Measurements from ENCODE around the gene OR2C3. TPM values are rescaled to one million over a fixed set of nuclear protein-coding genes. Genes with fewer than 3 reads are reported as not detected.
"Not testable (repeated sequence)": the region's sequence is repeated elsewhere in the genome, so short reads cannot be mapped to it uniquely, and the experiment has no call there.

The OR2C3 gene
- total and polyA plus RNA-seq, 2 experiments from 2014 or later, result not detected

- H3K27me3 ChIP-seq, result no peaks in the 10 kb centered on the region
- no peaks in the 10 kb centered on the region for H4K20me1 ChIP-seq (ENCODE audit: insufficient read depth, poor library complexity, severe bottlenecking)
- no peak for DNase-seq (ENCODE audit: low spot score)
- TF ChIP-seq CTCF (IDR thresholded peaks at IDR 0.05; ENCODE audit: poor library complexity) (no peak), EZH2phosphoT487 (IDR thresholded peaks at IDR 0.05; ENCODE audit: low read depth, severe bottlenecking, unreplicated experiment) (no peak), EZH2 (IDR thresholded peaks at IDR 0.05; ENCODE audit: borderline replicate concordance) (no peak)
- no peaks in the 10 kb centered on the region for H3K9me3 ChIP-seq (ENCODE audit: low read depth)
- H3K4me2 ChIP-seq, result no peak overlapping the region
- no peaks in the 10 kb centered on the region for H3K9me2 ChIP-seq (replicated peaks; ENCODE audit: insufficient read depth)
- WGBS (ENCODE audit: low lambda C conversion rate, missing lambda C conversion rate), result 96% methylated on average over 1 of the region's 1 CpG
- no peak overlapping the region for H3K27ac ChIP-seq
- H3K36me3 ChIP-seq (replicated peaks; ENCODE audit: insufficient read depth, low read depth), result no peaks in the 10 kb centered on the region
- no peaks in the 10 kb centered on the region for H3K4me1 ChIP-seq (ENCODE audit: insufficient read depth)
- no peak overlapping the region for H2AFZ ChIP-seq
- H3K79me2 ChIP-seq, result no peaks in the 10 kb centered on the region
- no peak overlapping the region for H3K4me3 ChIP-seq
These were observed 6.4 kb downstream of the OR2C3 start for GRCh38 chr1:247529771-247530355.

DNA sequence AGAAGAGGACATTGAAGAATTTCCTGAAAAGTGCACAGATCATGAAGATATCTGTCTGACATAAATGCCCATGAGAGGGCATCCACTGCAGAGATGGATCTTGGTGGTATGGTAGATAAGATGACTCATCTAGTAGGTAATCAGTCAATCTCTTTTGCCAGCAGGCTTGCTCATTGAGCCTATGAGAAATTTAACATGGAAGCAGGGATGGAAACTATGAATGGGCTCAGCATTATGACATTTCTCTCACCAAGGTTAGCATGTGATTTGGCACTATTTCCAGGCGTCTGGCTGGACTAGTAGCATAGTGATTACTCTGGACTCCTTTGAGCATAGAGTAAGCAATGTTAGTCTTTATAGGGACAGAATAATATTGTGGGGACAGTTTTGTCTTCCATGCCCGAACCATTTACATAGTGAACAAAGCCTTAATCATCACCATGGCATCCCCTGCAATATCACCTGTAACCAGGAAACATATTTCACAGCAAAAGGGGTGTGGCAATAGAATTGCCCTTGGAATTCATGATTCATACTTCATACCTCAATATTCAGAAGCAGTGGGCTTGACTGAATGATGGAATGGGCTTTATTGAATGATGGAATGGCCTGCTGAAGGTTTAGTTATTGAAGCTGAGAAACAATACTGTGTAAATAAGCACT is 7.3 kb downstream of the OR2C3 start:
- TF ChIP-seq CTCF (IDR thresholded peaks at IDR 0.05; ENCODE audit: poor library complexity), result no peak
- TF ChIP-seq EZH2phosphoT487 (IDR thresholded peaks at IDR 0.05; ENCODE audit: low read depth, severe bottlenecking, unreplicated experiment), result no peak
- no peak for TF ChIP-seq EZH2 (IDR thresholded peaks at IDR 0.05; ENCODE audit: borderline replicate concordance)
- no peaks in the 10 kb centered on the region for H3K9me2 ChIP-seq (replicated peaks; ENCODE audit: insufficient read depth)
- no peak overlapping the region for H3K27ac ChIP-seq
- H4K20me1 ChIP-seq (ENCODE audit: insufficient read depth, poor library complexity, severe bottlenecking), result no peaks in the 10 kb centered on the region
- no peak overlapping the region for H2AFZ ChIP-seq
- H3K36me3 ChIP-seq (replicated peaks; ENCODE audit: insufficient read depth, low read depth), result no peaks in the 10 kb centered on the region
- DNase-seq (ENCODE audit: low spot score), result no peak
- WGBS (ENCODE audit: low lambda C conversion rate, missing lambda C conversion rate), result 79% methylated on average over 2 of the region's 2 CpGs
- no peak overlapping the region for H3K4me2 ChIP-seq
- H3K4me1 ChIP-seq (ENCODE audit: insufficient read depth), result no peaks in the 10 kb centered on the region
- no peaks in the 10 kb centered on the region for H3K79me2 ChIP-seq
- H3K4me3 ChIP-seq, result no peak overlapping the region
- no peaks in the 10 kb centered on the region for H3K9me3 ChIP-seq (ENCODE audit: low read depth)
- no peaks in the 10 kb centered on the region for H3K27me3 ChIP-seq

DNA sequence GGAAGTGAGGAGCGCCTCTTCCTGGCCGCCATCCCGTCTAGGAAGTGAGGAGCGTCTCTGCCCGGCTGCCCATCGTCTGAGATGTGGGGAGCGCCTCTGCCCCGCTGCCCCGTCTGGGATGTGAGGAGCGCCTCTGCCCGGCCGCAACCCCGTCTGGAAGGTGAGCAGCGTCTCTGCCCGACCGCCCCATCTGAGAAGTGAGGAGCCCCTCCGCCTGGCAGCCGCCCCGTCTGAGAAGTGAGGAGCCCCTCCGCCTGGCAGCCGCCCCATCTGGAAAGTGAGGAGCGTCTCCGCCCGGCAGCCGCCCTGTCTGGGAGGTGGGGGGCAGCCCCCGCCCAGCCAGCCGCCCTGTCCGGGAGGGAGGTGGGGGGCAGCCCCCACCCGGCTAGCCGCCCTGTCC is 14.4 kb downstream of the OR2C3 start:
- H3K36me3 ChIP-seq (replicated peaks; ENCODE audit: insufficient read depth, low read depth); H3K4me1 ChIP-seq (ENCODE audit: insufficient read depth); H3K4me3 ChIP-seq; H3K79me2 ChIP-seq; H3K27me3 ChIP-seq; H3K4me2 ChIP-seq; H3K9me3 ChIP-seq (ENCODE audit: low read depth); H3K27ac ChIP-seq; H3K9me2 ChIP-seq (replicated peaks; ENCODE audit: insufficient read depth); H2AFZ ChIP-seq; H4K20me1 ChIP-seq (ENCODE audit: insufficient read depth, poor library complexity, severe bottlenecking); DNase-seq (ENCODE audit: low spot score): not testable (repeated sequence)
- WGBS (ENCODE audit: low lambda C conversion rate, missing lambda C conversion rate), result 85% methylated on average over 9 of the region's 30 CpGs

GRCh38 chr1:247518613-247518891 is 17.7 kb downstream of the OR2C3 start:
- Histone ChIP-seq H3K27me3 (no peaks in the 10 kb centered on the region), H3K4me1 (ENCODE audit: insufficient read depth) (no peaks in the 10 kb centered on the region), H3K9me3 (ENCODE audit: low read depth) (no peaks in the 10 kb centered on the region), H3K4me2 (no peak overlapping the region), H4K20me1 (ENCODE audit: insufficient read depth, poor library complexity, severe bottlenecking) (no peaks in the 10 kb centered on the region), H3K36me3 (replicated peaks; ENCODE audit: insufficient read depth, low read depth) (no peaks in the 10 kb centered on the region), H3K79me2 (no peaks in the 10 kb centered on the region), H3K9me2 (replicated peaks; ENCODE audit: insufficient read depth) (no peaks in the 10 kb centered on the region), H2AFZ (no peak overlapping the region), H3K27ac (no peak overlapping the region), H3K4me3 (no peak overlapping the region)
- TF ChIP-seq EZH2phosphoT487 (IDR thresholded peaks at IDR 0.05; ENCODE audit: low read depth, severe bottlenecking, unreplicated experiment), result no peak
- TF ChIP-seq CTCF (IDR thresholded peaks at IDR 0.05; ENCODE audit: poor library complexity), result no peak
- TF ChIP-seq EZH2 (IDR thresholded peaks at IDR 0.05; ENCODE audit: borderline replicate concordance), result no peak
- no peak for DNase-seq (ENCODE audit: low spot score)
- WGBS (ENCODE audit: low lambda C conversion rate, missing lambda C conversion rate), result 95% methylated on average over 19 of the region's 19 CpGs
